A673 (cell line): ENCODE measurements around the gene NOS3. TPM values are rescaled to one million over a fixed set of nuclear protein-coding genes. Genes with fewer than 3 reads are reported as not detected.

Experiments used
- BruUV-seq: library from RNA; stranded (reverse); fragments of 400-500 nt; replicated peaks from 2 replicates; lab custom pipeline; 2021; lab: Mats Ljungman, UMichigan
- CTCF ChIA-PET: fragments of 300-600 bp; sonication (Branson Sonifier 250); formaldehyde crosslinking; loops from one replicate; lab custom pipeline; 2022; ENCODE audit warnings: antibody characterized with exemption; lab: Charles Lee
- POLR2A ChIA-PET: fragments of 300-600 bp; sonication (Branson Sonifier 250); formaldehyde crosslinking; loops from one replicate; lab custom pipeline; 2022; ENCODE audit warnings: antibody characterized with exemption; ENCODE audit not compliant: low non-redundant PET; lab: Charles Lee
- DNase-seq: peaks from one replicate; pipeline ENCODE4 v3.0.0-alpha.2; 2015; ENCODE audit warnings: low spot score
- H3K27ac ChIP-seq: fragments of 200-600 bp; sonication (generic); 2 replicates; pipeline ENCODE4 v1.5.1; 2016; ENCODE audit warnings: mixed run types, low read depth, mild to moderate bottlenecking, mixed read lengths, antibody characterized with exemption, low read length; ENCODE audit not compliant: poor library complexity, severe bottlenecking
- H3K27me3 ChIP-seq: fragments of 200-600 bp; sonication (generic); replicated peaks from 2 replicates; pipeline ENCODE4 v1.6.1; 2017; ENCODE audit warnings: mixed run types, low read depth, mild to moderate bottlenecking, mixed read lengths, antibody characterized with exemption, low read length; ENCODE audit not compliant: insufficient read depth, poor library complexity
- H3K36me3 ChIP-seq: fragments of 200-600 bp; sonication (generic); 2 replicates; pipeline ENCODE4 v1.6.1; 2016; ENCODE audit warnings: mixed run types, mild to moderate bottlenecking, mixed read lengths, antibody characterized with exemption, low read length; ENCODE audit not compliant: insufficient read depth, poor library complexity, severe bottlenecking
- H3K4me1 ChIP-seq: fragments of 200-600 bp; sonication (generic); 2 replicates; pipeline ENCODE4 v1.6.1; 2017; ENCODE audit warnings: mixed run types, mild to moderate bottlenecking, mixed read lengths, antibody characterized with exemption, low read length; ENCODE audit not compliant: insufficient read depth, poor library complexity, severe bottlenecking
- H3K4me3 ChIP-seq: fragments of 200-600 bp; sonication (generic); 2 replicates; pipeline ENCODE4 v1.5.1; 2016; ENCODE audit warnings: low read depth, mixed run types, mild to moderate bottlenecking, mixed read lengths, low read length; ENCODE audit not compliant: poor library complexity, severe bottlenecking
- H3K9me3 ChIP-seq: fragments of 200-600 bp; sonication (generic); 2 replicates; pipeline ENCODE4 v1.6.1; 2016; ENCODE audit warnings: mixed run types, low read depth, mild to moderate bottlenecking, mixed read lengths, antibody characterized with exemption, low read length; ENCODE audit not compliant: poor library complexity, severe bottlenecking
- CTCF ChIP-seq: fragments of 300-800, 200-600 bp; sonication (generic); conservative IDR thresholded peaks from 2 replicates; pipeline ENCODE4 v1.5.1; 2017; ENCODE audit warnings: low read depth, mild to moderate bottlenecking, antibody characterized with exemption, low read length, moderate library complexity, mixed read lengths
- EZH2 ChIP-seq: fragments of 200-600 bp; sonication (generic); IDR thresholded peaks from 2 replicates; pipeline ENCODE4 v1.6.1; 2017; ENCODE audit warnings: borderline replicate concordance, low read depth, mild to moderate bottlenecking, mixed read lengths, antibody characterized with exemption, low read length; ENCODE audit not compliant: poor library complexity, severe bottlenecking
- intact Hi-C: fragments of 100-400 bp; cut with micrococcal nuclease; formaldehyde crosslinking; loops from one replicate; pipeline ENCODE4 v1.10.0; 2022; ENCODE audit not compliant: unreplicated experiment
- total RNA-seq: library from RNA; stranded (reverse); gene quantifications from 2 replicates; pipeline ENCODE4 v1.2.3, GENCODE V29; 2021

Gene NOS3
- total RNA-seq, 1 experiment from 2014 or later = 0.75 TPM

GRCh38 chr7:151057989-151058780, 67.4 kb downstream of the NOS3 start:
- peaks cover 34% of the 10 kb centered on the region for H3K4me1 ChIP-seq
- peak overlapping the region; percentile 99 for H3K4me3 ChIP-seq
- ChIA-PET POLR2A (no interaction called here), CTCF (no interaction called here)
- H3K36me3 ChIP-seq = no peaks in the 10 kb centered on the region
- peak; percentile 100 for DNase-seq
- TSS peak; percentile 70 for BruUV-seq
- peak overlapping the region; percentile 78 for H3K27ac ChIP-seq
- no peaks in the 10 kb centered on the region for H3K9me3 ChIP-seq
- TF ChIP-seq CTCF (no peak), EZH2 (no peak)
- intact Hi-C loops = loop anchor here (2.0 to 5.0 kb wide), 2 partner anchors 29 to 174 kb away; partner anchors contain the start of genes ABCB8 and CHPF2
- no peaks in the 10 kb centered on the region for H3K27me3 ChIP-seq

- Histone ChIP-seq H3K9me3 (no peaks in the 10 kb centered on the region), H3K36me3 (peaks cover 3% of the 10 kb centered on the region), H3K27ac (peak overlapping the region; percentile 78), H3K4me3 (peak overlapping the region; percentile 99), H3K4me1 (peaks cover 34% of the 10 kb centered on the region), H3K27me3 (no peaks in the 10 kb centered on the region)
- no TSS peak for BruUV-seq
- TF ChIP-seq EZH2 (no peak), CTCF (no peak)
- ChIA-PET CTCF (no interaction called here), POLR2A (no interaction called here)
- intact Hi-C loops = loop anchor here (2.0 to 5.0 kb wide), 2 partner anchors 30 to 173 kb away; partner anchors contain the start of genes ABCB8 and CHPF2
- no peak for DNase-seq
Observed at GRCh38 chr7:151058781-151059366, 68.1 kb downstream of the NOS3 start.

GRCh38 chr7:151059367-151060112, 68.7 kb downstream of the NOS3 start, which contains the start of gene SLC4A2:
Gene SLC4A2, plus strand, starts transcription at chr7:151059589. Its CDS starts 2,399 bp downstream, at chr7:151061988.
- Histone ChIP-seq H3K36me3 (peaks cover 5% of the 10 kb centered on the region), H3K4me3 (peak within 1 kb of the TSS; percentile 99), H3K9me3 (no peaks in the 10 kb centered on the region), H3K27ac (peak within 1 kb of the TSS; percentile 78), H3K27me3 (no peaks in the 10 kb centered on the region), H3K4me1 (peaks cover 34% of the 10 kb centered on the region)
- intact Hi-C loops = loop anchor here (2.0 to 5.0 kb wide), 2 partner anchors 31 to 173 kb away; partner anchors contain the start of genes ABCB8 and CHPF2
- POLR2A ChIA-PET = no interaction called here
- DNase-seq = peak; percentile 89
- TF ChIP-seq EZH2 (no peak), CTCF (peak; percentile 58)
- CTCF ChIA-PET = interaction anchor here (1.0 kb wide), 1 partner anchor 31 kb away, joined by 3 read pairs; the partner anchor contains the start of gene ABCB8
- BruUV-seq = no TSS peak
